IMR-90 (cell line): Measurements from ENCODE around the gene IL21R. TPM values are rescaled to one million over a fixed set of nuclear protein-coding genes. Genes with fewer than 3 reads are reported as not detected.
A peak's percentile ranks its signal among the peaks of the same experiment; 100 is the strongest.

Source experiments
- ATAC-seq: fragments of 200-7000 bp; cut with Tn5 transposase; 2 replicates; pipeline ENCODE4 v1.9.1; 2020; ENCODE audit warnings: low read depth, mild to moderate bottlenecking, moderate library complexity
- BruUV-seq: library from RNA; stranded (reverse); fragments of 400-500 nt; replicated peaks from 2 replicates; lab custom pipeline; 2021; lab: Mats Ljungman, UMichigan
- CTCF ChIA-PET: fragments of 300-600 bp; formaldehyde crosslinking; extraction: SDS; loops from one replicate; lab custom pipeline; 2021; ENCODE audit warnings: antibody characterized with exemption; lab: Yijun Ruan, JAX
- POLR2A ChIA-PET: fragments of 300-600 bp; sonication (Branson Sonifier 250); formaldehyde crosslinking; loops from one replicate; lab custom pipeline; 2022; ENCODE audit warnings: antibody characterized with exemption; ENCODE audit not compliant: unreplicated experiment; lab: Charles Lee
- DNase-seq: peaks from one replicate; pipeline ENCODE4 v3.0.0; 2013
- H2AFZ ChIP-seq: replicated peaks from 2 replicates; pipeline ENCODE3; 2013; ENCODE audit warnings: low read length, mild to moderate bottlenecking; ENCODE audit not compliant: poor library complexity
- H2AK5ac ChIP-seq: 2 replicates; pipeline ENCODE4 v1.6.1; 2013; ENCODE audit warnings: low read depth, low read length, inconsistent platforms
- H2AK9ac ChIP-seq: replicated peaks from 2 replicates; pipeline ENCODE3; 2013; ENCODE audit warnings: mild to moderate bottlenecking, low read depth, low read length, moderate library complexity; ENCODE audit not compliant: poor library complexity
- H2BK120ac ChIP-seq: 2 replicates; pipeline ENCODE4 v1.6.1; 2013; ENCODE audit warnings: low read depth, low read length, inconsistent platforms
- H2BK15ac ChIP-seq: 3 replicates; pipeline ENCODE4 v1.6.1; 2013; ENCODE audit warnings: low read depth, low read length, inconsistent platforms
- H2BK20ac ChIP-seq: 2 replicates; pipeline ENCODE4 v1.6.1; 2013; ENCODE audit warnings: low read depth, mild to moderate bottlenecking, inconsistent platforms, low read length, moderate library complexity
- H2BK5ac ChIP-seq: 2 replicates; pipeline ENCODE4 v1.6.1; 2013; ENCODE audit warnings: mild to moderate bottlenecking, low read depth, low read length, inconsistent platforms; ENCODE audit not compliant: poor library complexity, severe bottlenecking
- H3K14ac ChIP-seq: replicated peaks from 2 replicates; pipeline ENCODE4 v1.6.1; 2013; ENCODE audit warnings: low read depth, low read length, inconsistent platforms
- H3K18ac ChIP-seq: 2 replicates; pipeline ENCODE4 v1.6.1; 2013; ENCODE audit warnings: low read depth, low read length, control low read depth
- H3K23ac ChIP-seq: 2 replicates; pipeline ENCODE4 v1.6.1; 2013; ENCODE audit warnings: low read depth, low read length, inconsistent platforms
- H3K27ac ChIP-seq: 2 replicates; pipeline ENCODE4 v1.5.1; 2013; ENCODE audit warnings: mild to moderate bottlenecking, control low read depth, low read length; ENCODE audit not compliant: insufficient read depth
- H3K27me3 ChIP-seq: 2 replicates; pipeline ENCODE4 v1.6.1; 2013; ENCODE audit warnings: low read length; ENCODE audit not compliant: control insufficient read depth, insufficient read depth
- H3K36me3 ChIP-seq: 2 replicates; pipeline ENCODE4 v1.6.1; 2013; ENCODE audit warnings: low read length, mixed read lengths; ENCODE audit not compliant: control insufficient read depth, insufficient read depth
- H3K4ac ChIP-seq: 2 replicates; pipeline ENCODE4 v1.6.1; 2013; ENCODE audit warnings: low read depth, low read length, inconsistent platforms
- H3K4me1 ChIP-seq: 2 replicates; pipeline ENCODE4 v1.6.1; 2013; ENCODE audit warnings: low read length, mixed read lengths; ENCODE audit not compliant: control insufficient read depth, insufficient read depth
- H3K4me2 ChIP-seq: 2 replicates; pipeline ENCODE4 v1.6.1; 2013; ENCODE audit warnings: low read depth, mild to moderate bottlenecking, control low read depth, low read length, moderate library complexity
- H3K4me3 ChIP-seq: 2 replicates; pipeline ENCODE4 v1.5.1; 2013; ENCODE audit warnings: low read depth, mild to moderate bottlenecking, control low read depth, low read length, moderate library complexity; ENCODE audit not compliant: insufficient read depth
- H3K56ac ChIP-seq: 2 replicates; pipeline ENCODE4 v1.6.1; 2013; ENCODE audit warnings: low read length, inconsistent platforms; ENCODE audit not compliant: insufficient read depth; ENCODE audit errors: extremely low read depth
- H3K79me1 ChIP-seq, 2 experiments: 2 replicates each; pipeline ENCODE4 v1.6.1; 2013; ENCODE audit warnings: low read length in 2 of 2, inconsistent platforms in 1 of 2, low read depth in 1 of 2
- H3K9ac ChIP-seq: 2 replicates; pipeline ENCODE4 v1.6.1; 2013; ENCODE audit warnings: low read depth, low read length, control low read depth
- H3K9me1 ChIP-seq: 2 replicates; pipeline ENCODE4 v1.6.1; 2013; ENCODE audit warnings: low read length, inconsistent platforms; ENCODE audit not compliant: insufficient read depth
- H3K9me3 ChIP-seq: 2 replicates; pipeline ENCODE4 v1.6.1; 2013; ENCODE audit warnings: low read length; ENCODE audit not compliant: control insufficient read depth, insufficient read depth
- H4K20me1 ChIP-seq: 2 replicates; pipeline ENCODE4 v1.6.1; 2013; ENCODE audit warnings: low read length, inconsistent platforms; ENCODE audit not compliant: insufficient read depth
- H4K5ac ChIP-seq: 2 replicates; pipeline ENCODE4 v1.6.1; 2013; ENCODE audit warnings: mild to moderate bottlenecking, low read depth, low read length, control low read depth
- H4K8ac ChIP-seq, 2 experiments: 2 replicates each; pipeline ENCODE4 v1.6.1; 2013; ENCODE audit warnings: low read depth in 2 of 2, low read length in 2 of 2, control low read depth in 1 of 2, inconsistent platforms in 1 of 2
- H4K91ac ChIP-seq: 2 replicates; pipeline ENCODE4 v1.6.1; 2013; ENCODE audit warnings: low read depth, low read length, inconsistent platforms; ENCODE audit not compliant: insufficient read depth
- BHLHE40 ChIP-seq: fragments of 150-350 bp; IDR thresholded peaks from 2 replicates; pipeline ENCODE4 v1.6.1; 2016; ENCODE audit warnings: mild to moderate bottlenecking, low read depth, low read length
- CEBPB ChIP-seq: IDR thresholded peaks from 2 replicates; pipeline ENCODE4 v1.6.1; 2012; ENCODE audit warnings: low read depth, low read length, improper control_type of control experiment
- CHD1 ChIP-seq: IDR thresholded peaks from 2 replicates; pipeline ENCODE4 v1.6.1; 2012; ENCODE audit warnings: low read depth, low read length, improper control_type of control experiment
- FOS ChIP-seq: fragments of 150-350 bp; IDR thresholded peaks from 2 replicates; pipeline ENCODE4 v1.6.1; 2016; ENCODE audit warnings: low read depth, low read length
- NFE2L2 ChIP-seq: fragments of 150-350 bp; IDR thresholded peaks from 2 replicates; pipeline ENCODE4 v1.6.1; 2016; ENCODE audit warnings: low read depth, mild to moderate bottlenecking, low read length
- POLR2A ChIP-seq: IDR thresholded peaks from 2 replicates; pipeline ENCODE4 v1.6.1; 2012; ENCODE audit warnings: mild to moderate bottlenecking, low read depth, low read length
- RAD21 ChIP-seq: IDR thresholded peaks from 2 replicates; pipeline ENCODE4 v1.6.1; 2012; ENCODE audit warnings: low read length, improper control_type of control experiment
- RFX5 ChIP-seq: IDR thresholded peaks from 2 replicates; pipeline ENCODE4 v1.8.0; 2012; ENCODE audit warnings: low read depth, mild to moderate bottlenecking, low read length, moderate library complexity
- SMC3 ChIP-seq: fragments of 150-350 bp; IDR thresholded peaks from 2 replicates; pipeline ENCODE4 v1.6.1; 2016; ENCODE audit warnings: low read depth, mild to moderate bottlenecking, antibody characterized with exemption, low read length, moderate library complexity
- WGBS, 2 experiments: methylation state at CpG; one replicate each; pipeline versions ENCODE4 v1.1.5 to v1.1.7; 2013; ENCODE audit warnings: missing lambda C conversion rate in 2 of 2; ENCODE audit not compliant: insufficient read length in 1 of 2; ENCODE audit errors: extremely low coverage in 2 of 2; 5-methylcytosine and 5-hydroxymethylcytosine counted together
- dilution Hi-C: fragments of 300-500 bp; cut with HindIII; formaldehyde crosslinking; loops from one replicate; pipeline ENCODE4 v1.14.3; 2018; ENCODE audit warnings: low sequenced_read_pairs; ENCODE audit not compliant: unreplicated experiment
- in situ Hi-C: fragments of 300-500 bp; cut with MboI; formaldehyde crosslinking; loops from 3 replicates; pipeline ENCODE4 v1.14.3; 2019; ENCODE audit warnings: low sequenced_read_pairs, inconsistent platforms, mixed read lengths
- intact Hi-C: fragments of 100-400 bp; cut with micrococcal nuclease; formaldehyde crosslinking; loops from 2 replicates; pipeline ENCODE4 v1.10.0; 2022
- polyA plus RNA-seq, 3 experiments: library from polyadenylated mRNA; depleted of rRNA; stranded (reverse); fragments of >200 nt; gene quantifications; 2 replicates each; pipeline ENCODE4 v1.2.3, GENCODE V29; 2012; ENCODE audit warnings: low replicate concordance in 1 of 3
- total RNA-seq: library from RNA; depleted of rRNA; stranded (reverse); fragments of >200 nt; gene quantifications from 2 replicates; pipeline ENCODE4 v1.2.3, GENCODE V29; 2012

Gene IL21R
- total and polyA plus RNA-seq, 2 of the 4 experiments (the other 2 are of a cell fraction) = 0.72 to 0.97 TPM

DNA sequence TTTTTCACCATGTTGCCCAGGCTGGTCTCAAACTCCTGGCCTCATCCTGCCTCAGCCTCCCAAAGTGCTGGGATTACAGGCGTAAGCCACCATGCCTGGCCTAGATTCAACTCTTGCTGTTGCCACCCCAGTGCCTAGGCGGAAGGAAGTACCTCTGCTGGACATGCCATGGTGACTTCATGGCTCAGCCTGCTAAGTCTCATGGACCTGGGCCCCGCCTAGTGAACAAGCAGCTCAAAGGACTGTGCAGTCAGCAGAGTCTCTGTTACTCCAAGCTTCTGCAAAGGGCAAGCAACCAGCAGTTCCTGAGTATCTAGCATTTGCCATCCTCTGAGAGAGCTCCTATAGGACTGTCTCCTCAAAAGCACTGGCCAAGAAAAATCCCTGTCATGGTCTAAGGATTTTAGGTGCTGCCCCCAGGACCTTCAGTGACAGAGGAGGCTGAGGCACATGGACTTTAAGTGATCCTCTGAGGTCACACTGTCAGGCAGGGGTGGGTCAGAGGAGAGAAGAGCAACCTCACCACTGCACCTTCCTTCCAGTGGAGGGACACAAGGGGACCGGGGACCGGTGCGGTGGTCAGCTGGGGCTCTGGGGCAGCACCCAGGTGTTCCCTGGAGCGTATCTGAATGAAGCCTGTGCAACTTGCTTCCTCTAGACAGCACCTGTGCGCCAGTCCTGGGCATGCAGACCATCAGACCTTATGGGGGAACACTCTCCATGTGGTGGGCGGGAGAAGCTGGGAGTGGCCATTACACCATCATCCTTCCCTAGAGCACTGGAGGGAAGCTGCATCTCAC, 71.3 kb downstream of the IL21R start:
- H3K9me3 ChIP-seq = no peaks in the 10 kb centered on the region; the same call in 1 of the 2 replicates
- H3K9ac ChIP-seq = no peak overlapping the region
- 100% methylated on average over 3 of the region's 9 CpGs; no CpG with 5 or more reads in 1 of the 2 experiments for WGBS, 2 experiments
- H3K4me1 ChIP-seq = peaks cover 21% of the 10 kb centered on the region
- ChIA-PET POLR2A (no interaction called here), CTCF (no interaction called here)
- no peak overlapping the region; the same call in 2 of the 3 replicates for H2BK15ac ChIP-seq
- H2BK5ac ChIP-seq = no peak overlapping the region
- ATAC-seq (no peak), DNase-seq (no peak)
- H3K4me3 ChIP-seq = no peak overlapping the region
- H3K4me2 ChIP-seq = no peak overlapping the region
- H2BK20ac ChIP-seq = no peak overlapping the region; the same call in 1 of the 2 replicates
- 0 out of 2 replicates have a peak overlapping the region, but pooled peaks have one; percentile 40 for H3K14ac ChIP-seq
- H2AK9ac ChIP-seq = peak overlapping the region; percentile 84
- H3K79me1 ChIP-seq = peaks cover 0 to 50% of the 10 kb centered on the region in 2 experiments; a peak in 3 of 4 replicates
- no peak overlapping the region for H2AFZ ChIP-seq
- H2BK120ac ChIP-seq = 0 out of 2 replicates have a peak overlapping the region, but pooled peaks have one; percentile 47
- no peak overlapping the region for H3K56ac ChIP-seq
- H4K91ac ChIP-seq = peak overlapping the region; percentile 33; the same call in 1 of the 2 replicates
- peaks cover 82% of the 10 kb centered on the region for H3K36me3 ChIP-seq
- no peak overlapping the region for H3K18ac ChIP-seq
- H4K20me1 ChIP-seq = no peaks in the 10 kb centered on the region
- H3K4ac ChIP-seq = peak overlapping the region; percentile 67; the same call in 1 of the 2 replicates
- no peak overlapping the region for H3K27ac ChIP-seq
- TF ChIP-seq BHLHE40 (no peak), RFX5 (no peak), POLR2A (no peak), CEBPB (no peak), CHD1 (no peak), RAD21 (no peak), NFE2L2 (no peak), FOS (no peak), SMC3 (no peak)
- H3K27me3 ChIP-seq = no peaks in the 10 kb centered on the region
- H3K9me1 ChIP-seq = peaks cover 23% of the 10 kb centered on the region
- H4K8ac ChIP-seq = 0 out of 4 replicates have a peak overlapping the region, but pooled peaks of 1 of the 2 experiments have one; percentile 10
- dilution Hi-C loops = no loop called here
- intact Hi-C loops = no loop called here
- in situ Hi-C loops = loop anchor here (25.0 kb wide), 1 partner anchor 1636 kb away; no protein-coding TSS in a partner anchor
- H4K5ac ChIP-seq = no peak overlapping the region
- H2AK5ac ChIP-seq = peak overlapping the region; percentile 9; the same call in 1 of the 2 replicates
- no TSS peak for BruUV-seq
- H3K23ac ChIP-seq = no peak overlapping the region
